LHCN-M2 (cell line): Measurements from ENCODE around the gene FARSA. TPM values are rescaled to one million over a fixed set of nuclear protein-coding genes. Genes with fewer than 3 reads are reported as not detected.
A peak's percentile ranks its signal among the peaks of the same experiment; 100 is the strongest.
"Not testable (repeated sequence)": the region's sequence is repeated elsewhere in the genome, so short reads cannot be mapped to it uniquely, and the experiment has no call there.

Experiments used
- DNase-seq: peaks from one replicate; pipeline ENCODE4 v3.0.0-alpha.2; 2012; ENCODE audit warnings: low read depth
- total RNA-seq: library from RNA; depleted of rRNA; stranded (reverse); fragments of >200 nt; gene quantifications from 2 replicates; pipeline ENCODE4 v1.2.3, GENCODE V29; 2014

The FARSA gene
- total RNA-seq, 1 experiment from 2014 or later, result 64.0 TPM

- peak; percentile 98 for DNase-seq
These were observed 42.5 kb downstream of the FARSA start, which contains the start of gene GCDH for GRCh38 chr19:12890787-12891552. Gene GCDH, plus strand, starts transcription at chr19:12891160. Its CDS starts 145 bp downstream, at chr19:12891305.

- DNase-seq, result not testable (repeated sequence)
These were observed 43.2 kb downstream of the FARSA start for GRCh38 chr19:12890299-12890786.

GRCh38 chr19:12888006-12888603 is 45.4 kb downstream of the FARSA start:
- no peak for DNase-seq

- DNase-seq, result no peak
These were observed 46.4 kb downstream of the FARSA start, which contains the start of gene KLF1 for GRCh38 chr19:12886969-12887747. Gene KLF1, minus strand, starts transcription at chr19:12887201. Its CDS starts 61 bp downstream, at chr19:12887140.

- DNase-seq, result no peak
These were observed 46.9 kb downstream of the FARSA start for GRCh38 chr19:12886651-12886968.

- DNase-seq, result no peak
These were observed 47.5 kb downstream of the FARSA start for GRCh38 chr19:12885749-12886650.

- DNase-seq, result no peak
These were observed 48.4 kb downstream of the FARSA start for GRCh38 chr19:12884926-12885748.

GRCh38 chr19:12884627-12884925 is 48.9 kb downstream of the FARSA start:
- no peak for DNase-seq

- no peak for DNase-seq
These were observed 49.3 kb downstream of the FARSA start for GRCh38 chr19:12884202-12884601.

GRCh38 chr19:12882589-12882988 is 50.9 kb downstream of the FARSA start:
- no peak for DNase-seq

- peak; percentile 91 for DNase-seq
These were observed 52.2 kb downstream of the FARSA start, which contains the start of gene DNASE2 for GRCh38 chr19:12881172-12881808. Gene DNASE2, minus strand, starts transcription at chr19:12881449. Its CDS starts 74 bp downstream, at chr19:12881375.

- DNase-seq, result no peak
These were observed 52.9 kb downstream of the FARSA start for GRCh38 chr19:12880551-12881171.

GRCh38 chr19:12875086-12875485 is 58.4 kb downstream of the FARSA start:
- DNase-seq, result no peak

GRCh38 chr19:12873891-12874745 is 59.4 kb downstream of the FARSA start:
- no peak for DNase-seq

GRCh38 chr19:12872941-12873890 is 60.3 kb downstream of the FARSA start:
- peak; percentile 39 for DNase-seq
